Fibroblast of pulmonary artery (primary cell): Measurements from ENCODE around the gene CHRNE.
A peak's percentile ranks its signal among the peaks of the same experiment; 100 is the strongest.
"Not testable (repeated sequence)": the region's sequence is repeated elsewhere in the genome, so short reads cannot be mapped to it uniquely, and the experiment has no call there.

ENCODE experiments used
- DNase-seq: peaks from one replicate; pipeline ENCODE4 v3.0.0-alpha.2; 2010; ENCODE audit warnings: low read depth
- H3K4me3 ChIP-seq: replicated peaks from 2 replicates; pipeline ENCODE4 v1.5.1; 2011; ENCODE audit warnings: low read depth, mild to moderate bottlenecking, control low read depth, low read length, moderate library complexity
- TF ChIP-seq, protein P1 (sequence below): IDR thresholded peaks from 2 replicates; pipeline ENCODE4 v1.5.1; 2011; ENCODE audit warnings: mild to moderate bottlenecking, control low read depth, low read length, inconsistent platforms; ENCODE audit errors: missing control alignments

The CHRNE gene

DNA sequence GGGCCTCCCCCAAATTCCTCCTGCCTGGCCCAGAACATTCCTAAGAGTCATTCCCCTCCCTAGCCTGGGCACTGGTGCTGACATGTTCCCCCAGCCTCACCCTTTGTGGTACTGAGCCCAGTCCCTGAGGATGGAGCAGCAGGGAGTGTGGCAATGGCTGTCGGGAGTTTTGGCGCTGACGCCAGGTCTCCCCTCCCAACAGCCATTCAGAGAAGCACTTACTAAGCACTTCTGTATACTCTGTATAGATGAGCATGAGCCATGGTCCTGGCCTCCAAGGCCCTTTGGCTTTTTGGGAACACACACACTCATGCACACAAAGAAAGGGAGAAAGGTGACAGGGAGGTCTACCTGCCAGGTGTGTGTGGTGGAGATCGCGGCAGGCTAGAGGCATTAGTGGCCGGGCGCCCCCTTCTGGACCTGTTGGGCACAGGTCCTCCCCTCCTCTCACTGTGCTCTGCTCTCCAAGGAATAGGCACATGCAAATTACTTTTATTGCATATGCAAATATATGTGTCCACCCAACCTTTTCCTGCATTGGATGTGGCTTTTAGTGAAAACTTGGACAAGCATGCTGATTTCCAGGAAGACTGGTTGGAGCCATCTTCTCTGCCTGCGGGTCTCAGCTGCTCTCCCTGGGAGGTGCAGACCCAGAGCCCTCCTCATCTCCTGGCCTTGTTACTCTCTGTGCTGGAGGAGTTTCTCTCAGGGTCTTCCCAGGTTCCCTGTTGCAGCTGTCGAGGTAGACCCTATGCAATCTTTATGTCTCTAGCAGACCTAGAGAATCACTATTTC is 20.9 kb downstream of the CHRNE start:
- H3K4me3 ChIP-seq, result no peak overlapping the region
- peak; percentile 46 for DNase-seq
- TF ChIP-seq, protein P1, sequence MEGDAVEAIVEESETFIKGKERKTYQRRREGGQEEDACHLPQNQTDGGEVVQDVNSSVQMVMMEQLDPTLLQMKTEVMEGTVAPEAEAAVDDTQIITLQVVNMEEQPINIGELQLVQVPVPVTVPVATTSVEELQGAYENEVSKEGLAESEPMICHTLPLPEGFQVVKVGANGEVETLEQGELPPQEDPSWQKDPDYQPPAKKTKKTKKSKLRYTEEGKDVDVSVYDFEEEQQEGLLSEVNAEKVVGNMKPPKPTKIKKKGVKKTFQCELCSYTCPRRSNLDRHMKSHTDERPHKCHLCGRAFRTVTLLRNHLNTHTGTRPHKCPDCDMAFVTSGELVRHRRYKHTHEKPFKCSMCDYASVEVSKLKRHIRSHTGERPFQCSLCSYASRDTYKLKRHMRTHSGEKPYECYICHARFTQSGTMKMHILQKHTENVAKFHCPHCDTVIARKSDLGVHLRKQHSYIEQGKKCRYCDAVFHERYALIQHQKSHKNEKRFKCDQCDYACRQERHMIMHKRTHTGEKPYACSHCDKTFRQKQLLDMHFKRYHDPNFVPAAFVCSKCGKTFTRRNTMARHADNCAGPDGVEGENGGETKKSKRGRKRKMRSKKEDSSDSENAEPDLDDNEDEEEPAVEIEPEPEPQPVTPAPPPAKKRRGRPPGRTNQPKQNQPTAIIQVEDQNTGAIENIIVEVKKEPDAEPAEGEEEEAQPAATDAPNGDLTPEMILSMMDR, result peak; percentile 87

DNA sequence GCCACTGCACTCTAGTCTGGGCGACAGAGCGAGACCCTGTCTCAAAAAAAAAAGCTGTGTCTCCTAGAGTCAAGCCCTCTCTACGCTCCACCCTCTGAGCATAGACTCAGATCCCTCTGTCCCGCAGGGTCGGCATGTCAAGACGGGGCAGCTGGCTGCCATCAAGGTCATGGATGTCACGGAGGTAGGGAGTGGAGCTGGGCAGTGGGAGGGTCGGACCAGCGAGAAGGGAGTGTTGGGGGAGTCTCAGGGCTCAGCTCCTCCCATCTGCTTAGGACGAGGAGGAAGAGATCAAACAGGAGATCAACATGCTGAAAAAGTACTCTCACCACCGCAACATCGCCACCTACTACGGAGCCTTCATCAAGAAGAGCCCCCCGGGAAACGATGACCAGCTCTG is 22.0 kb downstream of the CHRNE start:
- no peak overlapping the region for H3K4me3 ChIP-seq
- DNase-seq, result no peak
- TF ChIP-seq, protein P1, result no peak

DNA sequence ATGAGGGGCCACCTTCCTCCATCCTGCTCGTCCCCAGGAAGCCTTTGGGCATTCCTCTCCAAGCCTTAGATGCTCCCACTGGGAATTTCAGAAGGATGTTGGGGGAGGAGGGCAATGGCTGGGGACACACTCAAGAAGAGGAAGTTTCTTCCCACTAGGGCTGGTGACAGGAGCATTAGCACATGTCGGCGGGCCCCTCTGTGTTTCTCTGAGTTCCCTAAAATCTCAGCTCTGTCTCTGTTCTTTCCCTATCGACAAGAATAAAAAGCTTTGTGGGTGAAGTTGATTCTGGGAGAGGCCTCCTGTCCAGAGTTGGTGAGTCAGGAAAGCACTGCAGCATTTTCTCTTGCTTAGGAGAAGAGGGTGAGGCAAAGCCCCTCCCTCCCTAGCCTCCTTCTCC is 23.3 kb downstream of the CHRNE start:
- TF ChIP-seq, protein P1, result no peak
- DNase-seq, result no peak
- no peak overlapping the region for H3K4me3 ChIP-seq

DNA sequence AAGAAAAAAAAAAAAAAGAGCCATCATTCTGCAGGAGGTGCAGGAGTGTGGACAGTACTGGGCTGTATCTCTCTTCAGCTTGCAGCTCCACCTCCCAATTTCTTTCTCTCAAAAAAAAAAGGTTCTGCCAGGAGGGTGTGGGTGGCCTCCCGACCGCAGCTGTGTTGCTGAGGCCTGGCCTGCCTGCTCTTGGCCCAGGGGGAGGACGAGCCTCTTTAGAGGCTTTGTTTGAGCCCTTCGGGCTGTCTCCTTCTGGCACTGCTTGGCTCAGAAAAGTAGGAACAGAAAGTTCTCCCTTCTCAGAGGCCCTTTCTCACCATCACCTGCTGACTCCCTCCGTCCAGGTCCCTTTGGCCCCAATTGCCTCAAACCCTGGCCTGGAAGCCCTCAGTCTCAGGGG is 25.8 kb downstream of the CHRNE start:
- no peak overlapping the region for H3K4me3 ChIP-seq
- TF ChIP-seq, protein P1, result no peak
- no peak for DNase-seq

DNA sequence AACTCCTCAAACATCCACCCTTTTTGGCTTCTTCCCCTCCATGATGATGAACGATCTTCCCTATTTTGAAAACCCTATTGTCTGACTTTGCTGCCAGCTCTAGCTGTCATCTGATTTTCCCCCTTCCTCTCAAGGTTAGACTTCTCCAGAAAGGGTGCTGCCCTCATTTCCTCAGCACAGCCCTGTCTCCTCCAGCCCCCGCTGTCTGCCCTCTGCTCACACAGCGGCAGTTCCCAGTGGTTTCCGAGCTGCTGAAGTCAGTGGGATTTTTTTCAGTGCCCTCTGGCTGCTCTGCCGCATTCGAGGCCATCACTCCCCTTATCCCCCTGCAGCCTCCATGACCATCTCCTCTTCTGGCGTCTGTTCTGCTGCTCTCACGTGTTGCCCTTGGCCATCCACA is 30.1 kb downstream of the CHRNE start:
- peak; percentile 12 for DNase-seq
- TF ChIP-seq, protein P1, result no peak
- no peak overlapping the region for H3K4me3 ChIP-seq

DNA sequence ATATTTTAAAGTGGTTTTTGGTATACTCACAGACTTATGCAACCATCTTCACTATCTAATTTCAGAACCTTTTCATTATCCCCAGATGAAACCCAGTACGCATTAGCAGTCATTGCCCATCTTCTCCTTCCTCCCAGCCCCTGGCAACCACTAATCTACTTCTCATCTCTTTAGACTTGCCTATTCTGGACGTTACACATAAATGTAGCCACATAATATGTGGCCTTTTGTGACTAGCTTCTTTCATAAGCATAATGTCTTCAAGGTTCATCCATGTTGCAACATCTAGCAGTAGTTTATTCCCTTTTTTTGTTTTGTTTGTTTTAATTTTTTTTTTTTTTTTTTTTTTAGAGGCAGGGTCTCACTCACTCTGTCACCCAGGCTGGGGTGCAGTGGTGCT is 32.0 kb downstream of the CHRNE start:
- no peak overlapping the region for H3K4me3 ChIP-seq
- TF ChIP-seq, protein P1, result no peak
- no peak for DNase-seq

DNA sequence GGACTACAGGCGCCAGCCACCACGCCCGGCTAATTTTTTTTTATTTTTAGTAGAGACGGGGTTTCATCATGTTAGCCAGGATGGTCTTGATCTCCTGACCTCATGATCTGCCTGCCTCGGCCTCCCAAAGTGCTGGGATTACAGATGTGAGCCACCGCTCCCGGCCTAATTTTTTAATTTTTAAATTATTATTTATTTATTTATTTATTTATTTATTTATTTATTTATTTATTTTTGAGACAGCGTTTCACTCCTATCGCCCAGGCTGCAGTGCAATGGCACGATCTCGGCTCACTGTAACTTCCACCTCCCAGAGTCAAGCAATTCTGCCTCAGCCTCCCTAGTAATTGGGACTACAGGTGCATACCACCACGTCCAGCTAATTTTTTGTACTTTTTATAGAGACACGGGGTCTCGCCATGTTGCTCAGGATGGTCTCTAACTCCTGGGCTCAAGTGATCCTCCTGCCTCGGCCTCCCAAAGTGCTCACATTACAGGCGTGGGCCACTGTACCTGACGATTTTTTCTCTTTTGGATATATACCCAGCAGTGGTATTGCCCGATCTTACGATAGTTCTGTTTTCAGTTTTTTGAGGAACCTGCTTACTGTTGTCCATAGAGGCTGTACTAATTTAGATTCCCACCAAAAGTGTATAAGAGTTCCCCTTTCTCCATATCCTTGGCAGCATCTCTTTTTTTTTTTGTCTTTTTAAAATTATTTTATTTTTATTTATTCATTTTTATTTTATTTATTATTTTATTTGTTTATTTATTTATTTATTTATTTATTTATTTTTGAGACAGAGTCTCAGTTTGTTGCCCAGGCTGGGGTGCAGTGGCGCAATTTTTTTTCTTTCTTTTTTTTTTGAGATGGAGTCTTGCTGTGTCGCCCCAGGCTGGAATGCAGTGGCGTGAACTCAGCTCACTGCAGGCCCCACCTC is 33.6 kb downstream of the CHRNE start:
- DNase-seq, H3K4me3 ChIP-seq: not testable (repeated sequence)

DNA sequence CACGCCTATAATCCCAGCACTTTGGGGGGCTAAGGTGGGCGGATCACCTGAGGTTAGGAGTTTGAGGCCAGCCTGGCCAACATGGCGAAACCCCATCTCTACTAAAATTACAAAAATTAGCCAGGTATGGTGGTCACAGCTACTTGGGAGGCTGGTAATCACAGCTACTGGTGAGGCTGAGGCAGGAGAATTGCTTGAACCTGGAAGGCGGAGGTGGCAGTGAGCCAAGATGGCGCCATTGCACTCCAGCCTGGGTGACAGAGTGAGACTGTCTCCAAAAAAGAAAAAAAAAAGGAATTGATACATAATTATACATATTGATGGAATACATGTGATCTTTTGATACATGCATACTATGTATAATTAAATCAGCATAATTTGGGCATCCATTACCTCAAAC is 35.4 kb downstream of the CHRNE start:
- DNase-seq, H3K4me3 ChIP-seq: not testable (repeated sequence)
